ENCODE measurements around the gene CLEC2B. TPM values are rescaled to one million over a fixed set of nuclear protein-coding genes. Genes with fewer than 3 reads are reported as not detected.

CLEC2B gene
- total and polyA plus RNA-seq, 8 donors: 0.65 to 6.3 (median 1.6) TPM

GRCh38 chr12:9899209-9899608 lies 30.1 kb upstream of the CLEC2B start:
- Histone ChIP-seq H3K4me1 (no peaks in the 10 kb centered on the region), H3K27ac (no peak overlapping the region), H3K36me3 (no peaks in the 10 kb centered on the region), H3K27me3 (no peaks in the 10 kb centered on the region), H3K4me3 (no peak overlapping the region), H3K9me3 (no peaks in the 10 kb centered on the region)
- WGBS, 2 donors: 76 to 91% methylated on average over 2 of the region's 2 CpGs
- FAIRE-seq (no peak), DNase-seq (no peak), ATAC-seq (no peak)
- intact Hi-C loops (cut with DNase I): no loop called here
- TF ChIP-seq CTCF (IDR thresholded peaks at IDR 0.05): no peak

- WGBS, 2 donors: 63 to 67% methylated on average over 6 of the region's 6 CpGs
Measured at GRCh38 chr12:9897535-9897934, 28.4 kb upstream of the CLEC2B start.

GRCh38 chr12:9895215-9895971 lies 26.2 kb upstream of the CLEC2B start:
- H3K9me3 ChIP-seq: no peaks in the 10 kb centered on the region
- no peak overlapping the region for H3K4me3 ChIP-seq
- no peaks in the 10 kb centered on the region for H3K27me3 ChIP-seq
- FAIRE-seq: no peak
- WGBS, 2 donors: 59 to 66% methylated on average over 6 of the region's 6 CpGs
- DNase-seq: no peak
- intact Hi-C loops (cut with DNase I): no loop called here
- no peaks in the 10 kb centered on the region for H3K4me1 ChIP-seq
- no peak for TF ChIP-seq CTCF (IDR thresholded peaks at IDR 0.05)
- no peak overlapping the region for H3K27ac ChIP-seq
- H3K36me3 ChIP-seq: no peaks in the 10 kb centered on the region
- no peak for ATAC-seq

More at GRCh38 chr12:9897535-9897934, 28.4 kb upstream of the CLEC2B start:
- FAIRE-seq: no peak
- H3K9me3 ChIP-seq: no peaks in the 10 kb centered on the region
- no peaks in the 10 kb centered on the region for H3K36me3 ChIP-seq
- H3K4me3 ChIP-seq: no peak overlapping the region
- TF ChIP-seq CTCF (IDR thresholded peaks at IDR 0.05): no peak
- H3K27ac ChIP-seq: no peak overlapping the region
- no peaks in the 10 kb centered on the region for H3K4me1 ChIP-seq
- ATAC-seq: no peak
- intact Hi-C loops (cut with DNase I): no loop called here
- DNase-seq: no peak
- no peaks in the 10 kb centered on the region for H3K27me3 ChIP-seq

GRCh38 chr12:9888665-9889273 lies 19.6 kb upstream of the CLEC2B start:
- H3K36me3 ChIP-seq: no peaks in the 10 kb centered on the region
- FAIRE-seq: no peak
- TF ChIP-seq CTCF (IDR thresholded peaks at IDR 0.05): no peak
- H3K9me3 ChIP-seq: no peaks in the 10 kb centered on the region
- H3K4me1 ChIP-seq: peaks cover 0 to 3% (median 0%) of the 10 kb centered on the region in 3 donors
- intact Hi-C loops (cut with DNase I): no loop called here
- no peak for ATAC-seq
- no peaks in the 10 kb centered on the region for H3K27me3 ChIP-seq
- no peak overlapping the region for H3K4me3 ChIP-seq
- H3K27ac ChIP-seq: no peak overlapping the region
- 13 to 20% methylated on average over 4 of the region's 4 CpGs for WGBS, 2 donors
- DNase-seq: no peak

GRCh38 chr12:9883175-9883574 lies 14.0 kb upstream of the CLEC2B start:
- no peak for TF ChIP-seq CTCF (IDR thresholded peaks at IDR 0.05)
- no peak for FAIRE-seq
- intact Hi-C loops (cut with DNase I): no loop called here

More at GRCh38 chr12:9883175-9883574, 14.0 kb upstream of the CLEC2B start:
- no peaks in the 10 kb centered on the region for H3K4me1 ChIP-seq
- ATAC-seq (no peak), DNase-seq (no peak)
- no peaks in the 10 kb centered on the region for H3K9me3 ChIP-seq
- H3K4me3 ChIP-seq: no peak overlapping the region
- no peak overlapping the region for H3K27ac ChIP-seq
- H3K36me3 ChIP-seq: no peaks in the 10 kb centered on the region
- H3K27me3 ChIP-seq: no peaks in the 10 kb centered on the region
